ENCODE results near the gene RCAN1. TPM values are rescaled to one million over a fixed set of nuclear protein-coding genes. Genes with fewer than 3 reads are reported as not detected.

The RCAN1 gene
- total RNA-seq, 6 experiments from 2014 or later: 60.8 to 87.2 (median 66.1) TPM

DNA sequence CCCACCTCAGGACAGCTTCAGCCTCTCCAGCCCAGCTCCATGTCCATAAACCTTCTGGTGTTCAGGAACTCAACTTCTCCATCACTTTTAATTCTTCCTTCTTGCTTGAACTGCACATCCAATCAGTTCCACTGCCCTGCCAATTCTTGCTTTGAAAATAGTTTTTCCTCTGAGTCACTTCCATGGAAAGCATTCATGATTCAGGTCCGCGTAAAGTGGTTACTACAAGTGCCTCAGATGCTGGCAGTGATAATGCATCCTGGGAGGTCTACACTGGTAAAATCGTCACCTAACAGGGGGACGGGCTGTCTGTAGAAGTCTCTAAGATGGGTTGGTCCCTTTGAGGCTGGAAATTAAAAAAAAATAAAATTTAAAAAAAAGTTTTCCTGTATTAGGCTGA lies 25.9 kb upstream of the RCAN1 start:
- Mint-ChIP-seq H3K27ac (peak overlapping the region; percentile 72), H3K9me3 (peaks cover 4% of the 10 kb centered on the region), H3K4me1 (ENCODE audit: low read depth) (peaks cover 51% of the 10 kb centered on the region), H3K4me3 (peak overlapping the region; percentile 76), H3K36me3 (ENCODE audit: low read depth) (0 out of 2 replicates have a peak, but pooled peaks cover 4% of the 10 kb centered on the region), H3K27me3 (ENCODE audit: insufficient read depth) (peaks cover 7% of the 10 kb centered on the region)
- peak; percentile 89 for DNase-seq
- TF ChIP-seq, protein P1, sequence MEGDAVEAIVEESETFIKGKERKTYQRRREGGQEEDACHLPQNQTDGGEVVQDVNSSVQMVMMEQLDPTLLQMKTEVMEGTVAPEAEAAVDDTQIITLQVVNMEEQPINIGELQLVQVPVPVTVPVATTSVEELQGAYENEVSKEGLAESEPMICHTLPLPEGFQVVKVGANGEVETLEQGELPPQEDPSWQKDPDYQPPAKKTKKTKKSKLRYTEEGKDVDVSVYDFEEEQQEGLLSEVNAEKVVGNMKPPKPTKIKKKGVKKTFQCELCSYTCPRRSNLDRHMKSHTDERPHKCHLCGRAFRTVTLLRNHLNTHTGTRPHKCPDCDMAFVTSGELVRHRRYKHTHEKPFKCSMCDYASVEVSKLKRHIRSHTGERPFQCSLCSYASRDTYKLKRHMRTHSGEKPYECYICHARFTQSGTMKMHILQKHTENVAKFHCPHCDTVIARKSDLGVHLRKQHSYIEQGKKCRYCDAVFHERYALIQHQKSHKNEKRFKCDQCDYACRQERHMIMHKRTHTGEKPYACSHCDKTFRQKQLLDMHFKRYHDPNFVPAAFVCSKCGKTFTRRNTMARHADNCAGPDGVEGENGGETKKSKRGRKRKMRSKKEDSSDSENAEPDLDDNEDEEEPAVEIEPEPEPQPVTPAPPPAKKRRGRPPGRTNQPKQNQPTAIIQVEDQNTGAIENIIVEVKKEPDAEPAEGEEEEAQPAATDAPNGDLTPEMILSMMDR (IDR thresholded peaks at IDR 0.05): no peak

GRCh38 chr21:34639882-34640788 lies 25.2 kb upstream of the RCAN1 start:
- H3K27ac Mint-ChIP-seq: peak overlapping the region; percentile 72
- peaks cover 7% of the 10 kb centered on the region for H3K27me3 Mint-ChIP-seq (ENCODE audit: insufficient read depth)
- TF ChIP-seq, protein P1 (IDR thresholded peaks at IDR 0.05): no peak
- H3K4me1 Mint-ChIP-seq (ENCODE audit: low read depth): peaks cover 51% of the 10 kb centered on the region
- peak overlapping the region; percentile 76 for H3K4me3 Mint-ChIP-seq
- no peak for DNase-seq
- 0 out of 2 replicates have a peak, but pooled peaks cover 4% of the 10 kb centered on the region for H3K36me3 Mint-ChIP-seq (ENCODE audit: low read depth)
- peaks cover 4% of the 10 kb centered on the region for H3K9me3 Mint-ChIP-seq

- H3K27me3 Mint-ChIP-seq (ENCODE audit: insufficient read depth): peaks cover 15% of the 10 kb centered on the region
- peaks cover 51% of the 10 kb centered on the region for H3K4me1 Mint-ChIP-seq (ENCODE audit: low read depth)
- H3K9me3 Mint-ChIP-seq: peaks cover 4% of the 10 kb centered on the region
- no peak for DNase-seq
- 0 out of 2 replicates have a peak, but pooled peaks cover 4% of the 10 kb centered on the region for H3K36me3 Mint-ChIP-seq (ENCODE audit: low read depth)
- TF ChIP-seq, protein P1 (IDR thresholded peaks at IDR 0.05): no peak
- H3K4me3 Mint-ChIP-seq: no peak overlapping the region
- H3K27ac Mint-ChIP-seq: no peak overlapping the region
Observed at GRCh38 chr21:34639250-34639649, 24.3 kb upstream of the RCAN1 start.

DNA sequence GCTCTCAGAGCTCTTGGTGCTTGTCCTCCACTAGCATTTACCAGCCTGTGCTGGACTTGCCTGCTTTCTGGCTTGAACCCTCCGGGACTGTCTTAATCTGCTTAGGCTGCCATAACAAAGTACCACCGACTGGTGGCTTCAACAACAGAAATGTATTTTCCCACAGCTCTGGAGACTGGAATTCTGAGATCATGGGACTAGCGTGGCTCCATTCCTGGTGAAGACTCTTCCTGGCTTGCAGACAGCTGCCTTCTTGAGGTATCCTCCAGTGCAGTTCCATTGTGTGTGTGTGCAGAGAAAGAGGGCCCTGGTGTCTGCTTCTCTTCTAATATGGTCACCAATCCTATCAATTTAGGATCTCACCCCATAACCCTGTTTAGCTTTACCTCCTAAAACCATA lies 22.0 kb upstream of the RCAN1 start:
- Mint-ChIP-seq H3K4me1 (ENCODE audit: low read depth) (peaks cover 37% of the 10 kb centered on the region), H3K36me3 (ENCODE audit: low read depth) (0 out of 2 replicates have a peak, but pooled peaks cover 4% of the 10 kb centered on the region), H3K27ac (no peak overlapping the region), H3K9me3 (peaks cover 4% of the 10 kb centered on the region), H3K4me3 (no peak overlapping the region), H3K27me3 (ENCODE audit: insufficient read depth) (peaks cover 32% of the 10 kb centered on the region)
- TF ChIP-seq, protein P1 (IDR thresholded peaks at IDR 0.05): peak; percentile 20; the same call in 1 of the 2 replicates
- no peak for DNase-seq

- Mint-ChIP-seq H3K9me3 (peaks cover 4% of the 10 kb centered on the region), H3K4me1 (ENCODE audit: low read depth) (peaks cover 20% of the 10 kb centered on the region), H3K27ac (no peak overlapping the region), H3K36me3 (ENCODE audit: low read depth) (0 out of 2 replicates have a peak, but pooled peaks cover 4% of the 10 kb centered on the region), H3K27me3 (ENCODE audit: insufficient read depth) (peaks cover 32% of the 10 kb centered on the region), H3K4me3 (no peak overlapping the region)
- DNase-seq: no peak
- TF ChIP-seq, protein P1 (IDR thresholded peaks at IDR 0.05): peak; percentile 64
Observed at GRCh38 chr21:34635307-34635706, 20.4 kb upstream of the RCAN1 start.

All from HFFc6 (cell line).